HepG2 (cell line): ENCODE measurements around the gene TMEFF2. TPM values are rescaled to one million over a fixed set of nuclear protein-coding genes. Genes with fewer than 3 reads are reported as not detected.
A peak's percentile ranks its signal among the peaks of the same experiment; 100 is the strongest.

Source experiments
- ATAC-seq: fragments of 200-7000 bp; cut with Tn5 transposase; 3 replicates; pipeline ENCODE4 v1.9.1; 2020; ENCODE audit warnings: mild to moderate bottlenecking, moderate library complexity
- BruUV-seq: library from RNA; stranded (reverse); fragments of 400-500 nt; replicated peaks from 2 replicates; lab custom pipeline; 2021; lab: Mats Ljungman, UMichigan
- CTCF ChIA-PET: fragments of 300-600 bp; formaldehyde crosslinking; extraction: SDS; loops from one replicate; lab custom pipeline; 2021; ENCODE audit warnings: low total read pairs, inconsistent platforms, low intra/inter-chr PET ratio; lab: Yijun Ruan, JAX
- POLR2A ChIA-PET: fragments of 350-600 bp; sonication (Branson Sonifier 250); formaldehyde crosslinking; loops from one replicate; lab custom pipeline; 2020; ENCODE audit warnings: antibody characterized with exemption, inconsistent platforms; lab: Yijun Ruan, JAX
- DNase-seq: peaks from one replicate; pipeline ENCODE4 v3.0.0-alpha.2; 2015; ENCODE audit warnings: low spot score
- FAIRE-seq: peaks from 3 replicates; lab custom pipeline; 2011; peaks lifted over from hg19 to GRCh38; lab: Jason Lieb, UNC
- H2AFZ ChIP-seq: one replicate; pipeline ENCODE4 v1.6.1; 2011; ENCODE audit warnings: low read length, inconsistent platforms
- H3K27ac ChIP-seq: fragments of 300-600 bp; 3 replicates; pipeline ENCODE4 v1.8.0; 2011; ENCODE audit warnings: mixed run types, mild to moderate bottlenecking, mixed read lengths, low read length, inconsistent platforms; ENCODE audit not compliant: insufficient read depth; ENCODE audit errors: extremely low read length
- H3K27me3 ChIP-seq, 2 experiments: fragments of 200-600 bp in 1 of 2; 2 replicates in 1 of 2; 3 replicates in 1 of 2; pipeline versions ENCODE4 v1.6.0 to v1.8.0; 2011; ENCODE audit warnings: low read length in 2 of 2, mild to moderate bottlenecking in 2 of 2, moderate library complexity in 2 of 2, inconsistent platforms in 1 of 2; ENCODE audit not compliant: insufficient read depth in 2 of 2, control insufficient read depth in 1 of 2
- H3K36me3 ChIP-seq, 2 experiments: fragments of 200-600 bp in 1 of 2; replicated peaks in 1 of 2; 2 replicates in 1 of 2; 3 replicates in 1 of 2; pipeline versions ENCODE4 v1.5.1 to v1.8.0; 2011; ENCODE audit warnings: low read length in 2 of 2, inconsistent platforms in 1 of 2; ENCODE audit not compliant: insufficient read depth in 2 of 2, control insufficient read depth in 1 of 2
- H3K4me1 ChIP-seq: 2 replicates; pipeline ENCODE4 v1.5.1; 2012; ENCODE audit warnings: low read length, inconsistent platforms; ENCODE audit not compliant: insufficient read depth
- H3K4me2 ChIP-seq: 2 replicates; pipeline ENCODE4 v1.6.0; 2011; ENCODE audit warnings: low read depth, low read length, inconsistent platforms
- H3K4me3 ChIP-seq, 3 experiments: fragments of 200-600 bp in 1 of 3; sonication (generic), shearing (Covaris generic) in 1 of 3; replicated peaks in 1 of 3; 2 replicates each; pipeline ENCODE4 v1.5.1; 2011 to 2016; ENCODE audit warnings: low read length in 3 of 3, inconsistent platforms in 2 of 3, low read depth in 2 of 3, mild to moderate bottlenecking in 2 of 3, control low read depth in 1 of 3, mixed read lengths in 1 of 3; ENCODE audit not compliant: insufficient read depth in 1 of 3
- H3K79me2 ChIP-seq: one replicate; pipeline ENCODE4 v1.6.1; 2011; ENCODE audit warnings: low read length, inconsistent platforms; ENCODE audit not compliant: insufficient read depth
- H3K9ac ChIP-seq: 2 replicates; pipeline ENCODE4 v1.6.0; 2011; ENCODE audit warnings: mild to moderate bottlenecking, low read depth, low read length, inconsistent platforms; ENCODE audit not compliant: insufficient read depth
- H3K9me3 ChIP-seq: 2 replicates; pipeline ENCODE4 v1.5.1; 2012; ENCODE audit warnings: mild to moderate bottlenecking, low read length
- H4K20me1 ChIP-seq: 2 replicates; pipeline ENCODE4 v1.6.0; 2011; ENCODE audit warnings: inconsistent platforms, mild to moderate bottlenecking, low read length, moderate library complexity; ENCODE audit not compliant: insufficient read depth
- ARID2 ChIP-seq: sonication (generic); formaldehyde crosslinking; IDR thresholded peaks from 2 replicates; pipeline ENCODE4 v1.8.1; 2022; ENCODE audit warnings: mild to moderate bottlenecking, missing genetic modification reagents, borderline replicate concordance
- ATF7 ChIP-seq, 2 experiments: fragments of 450-650 bp in 1 of 2; sonication (generic) in 1 of 2; formaldehyde crosslinking in 1 of 2; IDR thresholded peaks; 2 replicates each; pipeline versions ENCODE4 v1.4.0 to v1.6.1; 2016 to 2020; ENCODE audit warnings: antibody characterized with exemption in 1 of 2, mild to moderate bottlenecking in 1 of 2, missing genetic modification reagents in 1 of 2
- ELF1 ChIP-seq: sonication (generic); formaldehyde crosslinking; IDR thresholded peaks from 2 replicates; pipeline ENCODE4 v1.4.0; 2020; ENCODE audit warnings: missing genetic modification reagents
- IRF1 ChIP-seq: sonication (generic); formaldehyde crosslinking; IDR thresholded peaks from 2 replicates; pipeline ENCODE4 v1.4.0; 2020; ENCODE audit warnings: low read depth, mild to moderate bottlenecking, missing genetic modification reagents
- KDM3A ChIP-seq: IDR thresholded peaks from 2 replicates; pipeline ENCODE4 v1.6.1; 2018; ENCODE audit warnings: low read depth, missing compliant biosample characterization
- MEIS2 ChIP-seq: sonication (generic); formaldehyde crosslinking; IDR thresholded peaks from 2 replicates; pipeline ENCODE4 v1.9.0; 2021; ENCODE audit warnings: mild to moderate bottlenecking, missing genetic modification reagents
- MXD1 ChIP-seq: sonication (generic); formaldehyde crosslinking; IDR thresholded peaks from 2 replicates; pipeline ENCODE4 v1.4.0; 2020; ENCODE audit warnings: mild to moderate bottlenecking, missing genetic modification reagents
- ZNF264 ChIP-seq: sonication (generic); formaldehyde crosslinking; IDR thresholded peaks from 2 replicates; pipeline ENCODE4 v1.4.0; 2020; ENCODE audit warnings: missing genetic modification reagents
- WGBS: methylation state at CpG from one replicate; pipeline ENCODE4 v1.1.6; 2017; ENCODE audit warnings: low lambda C conversion rate; 5-methylcytosine and 5-hydroxymethylcytosine counted together
- in situ Hi-C: cut with HindIII; loops from 2 replicates; pipeline ENCODE4 v1.10.0; 2017; ENCODE audit warnings: low pct_unique_long_range_greater_than_20kb; ENCODE audit not compliant: extremely low pct_ligation_motif_present
- intact Hi-C: fragments of 100-400 bp; cut with micrococcal nuclease; formaldehyde crosslinking; loops from one replicate; pipeline ENCODE4 v1.10.0; 2022; ENCODE audit not compliant: unreplicated experiment
- polyA plus RNA-seq, 8 experiments: library from polyadenylated mRNA; depleted of rRNA in 3 of 8; stranded (reverse) in 7 of 8; unstranded in 1 of 8; fragments of >200 nt; fragmentation: Illumina TruSeq in 4 of 8; extraction: Trizol in 4 of 8; gene quantifications; 2 replicates each; pipeline versions ENCODE4 v1.2.1 to v1.2.3, GENCODE V29; 2011 to 2016; ENCODE audit warnings: low read depth in 4 of 8, missing spikeins in 1 of 8, mixed read lengths in 1 of 8; ENCODE audit not compliant: insufficient read depth in 1 of 8
- total RNA-seq, 5 experiments: library from RNA; depleted of rRNA; stranded (reverse); fragments of >200 nt; fragmentation: Illumina TruSeq; extraction: Trizol; gene quantifications; 2 replicates each; pipeline ENCODE4 v1.2.3, GENCODE V29; 2016; ENCODE audit warnings: low read depth in 1 of 5

TMEFF2 gene
- total and polyA plus RNA-seq, 2 of the 13 experiments (the other 11 are each of a cell fraction or from before 2014, with no cell fraction given), result not detected

GRCh38 chr2:191901031-191901430 is 293.7 kb downstream of the TMEFF2 start:
- Histone ChIP-seq H3K27me3 (no peaks in the 10 kb centered on the region), H3K9ac (no peak overlapping the region), H3K27ac (no peak overlapping the region), H3K4me2 (no peak overlapping the region), H3K9me3 (peaks cover 13% of the 10 kb centered on the region; the same call in 1 of the 2 replicates)
- in situ Hi-C loops, result no loop called here
- POLR2A ChIA-PET, result no interaction called here
- CTCF ChIA-PET, result no interaction called here
- no peak for DNase-seq
- TF ChIP-seq ELF1 (CRISPR knock-in tag), result no peak
- no peak for TF ChIP-seq MXD1 (CRISPR knock-in tag)
- no peak for TF ChIP-seq ZNF264
- no peak for TF ChIP-seq IRF1 (CRISPR knock-in tag)
- TF ChIP-seq MEIS2 (CRISPR knock-in tag), result no peak
- TF ChIP-seq, all 625 proteins: peak for 0
- no TSS peak for BruUV-seq
- H4K20me1 ChIP-seq, result no peaks in the 10 kb centered on the region
- peaks cover 4% of the 10 kb centered on the region; the same call in 1 of the 2 replicates for H3K4me1 ChIP-seq
- ATAC-seq (no peak), FAIRE-seq (no peak)
- H3K4me3 ChIP-seq, result no peak overlapping the region
- H3K79me2 ChIP-seq, result no peaks in the 10 kb centered on the region
- WGBS, result 52% methylated on average over 1 of the region's 1 CpG
- no peak overlapping the region for H2AFZ ChIP-seq
- intact Hi-C loops, result no loop called here
- no peaks in the 10 kb centered on the region for H3K36me3 ChIP-seq

GRCh38 chr2:191899410-191899809 is 295.3 kb downstream of the TMEFF2 start:
- Histone ChIP-seq H3K79me2 (no peaks in the 10 kb centered on the region), H2AFZ (no peak overlapping the region), H3K9ac (no peak overlapping the region), H3K36me3 (no peaks in the 10 kb centered on the region), H3K4me3 (no peak overlapping the region), H3K4me2 (no peak overlapping the region), H3K27me3 (no peaks in the 10 kb centered on the region), H3K9me3 (peaks cover 13% of the 10 kb centered on the region; the same call in 1 of the 2 replicates), H4K20me1 (no peaks in the 10 kb centered on the region), H3K4me1 (peaks cover 4% of the 10 kb centered on the region; the same call in 1 of the 2 replicates), H3K27ac (no peak overlapping the region)
- in situ Hi-C loops, result no loop called here
- DNase-seq (no peak), ATAC-seq (no peak), FAIRE-seq (no peak)
- BruUV-seq, result no TSS peak
- peak; percentile 72 for TF ChIP-seq ATF7 (IDR thresholded peaks at IDR 0.05)
- no peak for TF ChIP-seq ATF7 (CRISPR knock-in tag; IDR thresholded peaks at IDR 0.05)
- TF ChIP-seq KDM3A (CRISPR knock-in tag), result no peak
- no peak for TF ChIP-seq ARID2 (CRISPR knock-in tag)
- CTCF ChIA-PET, result no interaction called here
- intact Hi-C loops, result no loop called here
- POLR2A ChIA-PET, result no interaction called here
- WGBS, result 57% methylated on average over 2 of the region's 2 CpGs
